Hematopoietic multipotent progenitor cell treated with erythropoietin and hydrocortisone succinate and interleukin-3 and kit ligand, for 6 days (in vitro differentiated cells): ENCODE results near the gene COL6A3.
"Not testable (repeated sequence)": the region's sequence is repeated elsewhere in the genome, so short reads cannot be mapped to it uniquely, and the experiment has no call there.

ENCODE experiments used
- DNase-seq: peaks from one replicate; pipeline ENCODE4 v3.0.0-alpha.2; 2015

The COL6A3 gene

GRCh38 chr2:237380768-237381167, 33.2 kb downstream of the COL6A3 start:
- DNase-seq: no peak

GRCh38 chr2:237379636-237380035, 34.3 kb downstream of the COL6A3 start:
- DNase-seq: no peak

GRCh38 chr2:237378650-237379049, 35.3 kb downstream of the COL6A3 start:
- DNase-seq: no peak

- DNase-seq: no peak
Observed at GRCh38 chr2:237374284-237375060, 39.5 kb downstream of the COL6A3 start.

- DNase-seq: no peak
Observed at GRCh38 chr2:237371856-237372255, 42.1 kb downstream of the COL6A3 start.

GRCh38 chr2:237365671-237366070, 48.3 kb downstream of the COL6A3 start:
- no peak for DNase-seq

- no peak for DNase-seq
Observed at GRCh38 chr2:237364655-237365054, 49.3 kb downstream of the COL6A3 start.

- no peak for DNase-seq
Observed at GRCh38 chr2:237361194-237362004, 52.6 kb downstream of the COL6A3 start.

- no peak for DNase-seq
Observed at GRCh38 chr2:237359894-237360780, 53.8 kb downstream of the COL6A3 start.

GRCh38 chr2:237359518-237359840, 54.5 kb downstream of the COL6A3 start:
- DNase-seq: no peak

GRCh38 chr2:237358721-237359517, 55.0 kb downstream of the COL6A3 start:
- no peak for DNase-seq

- DNase-seq: no peak
Observed at GRCh38 chr2:237355701-237356100, 58.3 kb downstream of the COL6A3 start.

- no peak for DNase-seq
Observed at GRCh38 chr2:237354892-237355291, 59.1 kb downstream of the COL6A3 start.

- DNase-seq: not testable (repeated sequence)
Observed at GRCh38 chr2:237354172-237354571, 59.8 kb downstream of the COL6A3 start.

- no peak for DNase-seq
Observed at GRCh38 chr2:237353215-237353614, 60.7 kb downstream of the COL6A3 start.

GRCh38 chr2:237352279-237352845, 61.6 kb downstream of the COL6A3 start:
- no peak for DNase-seq

GRCh38 chr2:237351796-237352195, 62.2 kb downstream of the COL6A3 start:
- DNase-seq: no peak

- no peak for DNase-seq
Observed at GRCh38 chr2:237351046-237351445, 62.9 kb downstream of the COL6A3 start.

- DNase-seq: no peak
Observed at GRCh38 chr2:237350597-237350996, 63.4 kb downstream of the COL6A3 start.

- DNase-seq: no peak
Observed at GRCh38 chr2:237350070-237350469, 63.9 kb downstream of the COL6A3 start.

- no peak for DNase-seq
Observed at GRCh38 chr2:237348281-237348865, 65.6 kb downstream of the COL6A3 start.
